Stimulated activated CD4-positive, alpha-beta T cell treated with anti-CD3 and anti-CD28 coated beads, TNF-alpha, amount 100 ng/mL, for 48 hours (primary cell): Measurements from ENCODE around the gene CRACR2B.

Experiments used
- DNase-seq, 3 donors: peaks; one replicate each; pipeline ENCODE4 v3.0.0-alpha.2; 2020; ENCODE audit warnings: low read depth in 3 of 3

The CRACR2B gene

GRCh38 chr11:867856-868358 is 40.2 kb downstream of the CRACR2B start:
- DNase-seq = no peak

- DNase-seq = no peak
Observed at GRCh38 chr11:868394-868793, 40.7 kb downstream of the CRACR2B start.

- DNase-seq = no peak
Observed at GRCh38 chr11:868802-869201, 41.1 kb downstream of the CRACR2B start.

GRCh38 chr11:869399-870126 is 41.8 kb downstream of the CRACR2B start:
- DNase-seq = no peak

- DNase-seq = no peak
Observed at GRCh38 chr11:870127-870413, 42.4 kb downstream of the CRACR2B start.

- no peak for DNase-seq
Observed at GRCh38 chr11:870418-870817, 42.7 kb downstream of the CRACR2B start.

- DNase-seq = no peak
Observed at GRCh38 chr11:871472-871871, 43.8 kb downstream of the CRACR2B start.

- no peak for DNase-seq
Observed at GRCh38 chr11:872799-873198, 45.1 kb downstream of the CRACR2B start.

GRCh38 chr11:873706-874105 is 46.0 kb downstream of the CRACR2B start:
- DNase-seq = no peak

- no peak for DNase-seq
Observed at GRCh38 chr11:875203-875602, 47.5 kb downstream of the CRACR2B start.

GRCh38 chr11:875769-876301 is 48.1 kb downstream of the CRACR2B start:
- no peak for DNase-seq

- DNase-seq = no peak
Observed at GRCh38 chr11:876545-876944, 48.8 kb downstream of the CRACR2B start.

GRCh38 chr11:877565-877964 is 49.8 kb downstream of the CRACR2B start:
- peak in 2 of 3 donors; percentile 8 to 35 for DNase-seq

GRCh38 chr11:880447-880846 is 52.7 kb downstream of the CRACR2B start:
- no peak for DNase-seq
